NCI-H1436 (cell line): ENCODE results near the gene ARHGAP23.

ENCODE experiments used
- DNase-seq: peaks from one replicate; lab custom pipeline; 2025; lab: John Stamatoyannopoulos, UW

The ARHGAP23 gene

GRCh38 chr17:38428112-38428642 is at the start of gene ARHGAP23:
Gene ARHGAP23 (plus strand): TSS chr17:38428464. CDS start chr17:38428486, 22 bp downstream.
- no peak for DNase-seq

- DNase-seq, result no peak
These were observed 48.8 kb upstream of the ARHGAP23 start for GRCh38 chr17:38379448-38379847.

- DNase-seq, result no peak
These were observed 33.2 kb upstream of the ARHGAP23 start for GRCh38 chr17:38395090-38395489.

GRCh38 chr17:38397227-38397626 is 31.0 kb upstream of the ARHGAP23 start:
- no peak for DNase-seq

GRCh38 chr17:38400286-38400685 is 28.0 kb upstream of the ARHGAP23 start:
- DNase-seq, result no peak

- no peak for DNase-seq
These were observed 26.8 kb upstream of the ARHGAP23 start for GRCh38 chr17:38401459-38401858.

- DNase-seq, result no peak
These were observed 25.4 kb upstream of the ARHGAP23 start for GRCh38 chr17:38402897-38403296.

GRCh38 chr17:38403491-38403890 is 24.8 kb upstream of the ARHGAP23 start:
- no peak for DNase-seq

GRCh38 chr17:38404174-38404943 is 23.9 kb upstream of the ARHGAP23 start:
- DNase-seq, result no peak

GRCh38 chr17:38405654-38406053 is 22.6 kb upstream of the ARHGAP23 start:
- no peak for DNase-seq

- no peak for DNase-seq
These were observed 18.1 kb upstream of the ARHGAP23 start for GRCh38 chr17:38410201-38410600.

GRCh38 chr17:38415250-38416194 is 12.7 kb upstream of the ARHGAP23 start:
- DNase-seq, result peak; percentile 99

- DNase-seq, result peak; percentile 43
These were observed 11.4 kb upstream of the ARHGAP23 start for GRCh38 chr17:38416840-38417209.

GRCh38 chr17:38417210-38417951 is 10.9 kb upstream of the ARHGAP23 start:
- no peak for DNase-seq

GRCh38 chr17:38418062-38418692 is 10.1 kb upstream of the ARHGAP23 start:
- DNase-seq, result no peak

- DNase-seq, result peak; percentile 26
These were observed 9.4 kb upstream of the ARHGAP23 start for GRCh38 chr17:38418693-38419507.

- no peak for DNase-seq
These were observed 8.7 kb upstream of the ARHGAP23 start for GRCh38 chr17:38419508-38419981.

- no peak for DNase-seq
These were observed 7.7 kb upstream of the ARHGAP23 start for GRCh38 chr17:38420518-38420917.

GRCh38 chr17:38421171-38421841 is 7.0 kb upstream of the ARHGAP23 start:
- no peak for DNase-seq
